HL-60 (cell line): ENCODE data around the gene FASTK.
A peak's percentile ranks its signal among the peaks of the same experiment; 100 is the strongest.
"Not testable (repeated sequence)": the region's sequence is repeated elsewhere in the genome, so short reads cannot be mapped to it uniquely, and the experiment has no call there.

Source experiments
- DNase-seq, 2 experiments: peaks; one replicate each; pipeline ENCODE4 v3.0.0-alpha.2; 2010 to 2020; ENCODE audit warnings: low read depth in 1 of 2, low spot score in 1 of 2
- H3K27ac ChIP-seq: fragments of 250-450 bp; sonication (Bioruptor Pico); replicated peaks from 2 replicates; pipeline ENCODE4 v1.5.1; 2020; ENCODE audit warnings: mild to moderate bottlenecking, moderate library complexity
- H3K27me3 ChIP-seq: fragments of 250-450 bp; sonication (Bioruptor Pico); 2 replicates; pipeline ENCODE4 v1.5.1; 2021; ENCODE audit warnings: mild to moderate bottlenecking, moderate library complexity; ENCODE audit not compliant: insufficient read depth, poor library complexity, severe bottlenecking
- H3K4me3 ChIP-seq: replicated peaks from 2 replicates; pipeline ENCODE4 v1.5.1; 2011; ENCODE audit warnings: mild to moderate bottlenecking, control low read depth, low read length; ENCODE audit not compliant: insufficient read depth
- GABPA ChIP-seq: IDR thresholded peaks from 2 replicates; pipeline ENCODE4 v1.6.1; 2012; ENCODE audit warnings: low read depth
- POLR2AphosphoS5 ChIP-seq: IDR thresholded peaks from 2 replicates; pipeline ENCODE4 v1.6.1; 2012; ENCODE audit warnings: low read depth
- SPI1 ChIP-seq: IDR thresholded peaks from 2 replicates; pipeline ENCODE4 v1.6.1; 2012; ENCODE audit warnings: low read depth, mild to moderate bottlenecking, borderline replicate concordance
- TF ChIP-seq, protein P1 (sequence below): IDR thresholded peaks from one replicate; pipeline ENCODE4 v1.5.1; 2011; ENCODE audit warnings: low read length, control low read depth, inconsistent platforms; ENCODE audit not compliant: insufficient read depth
- TF ChIP-seq, protein P2 (sequence below): IDR thresholded peaks from 2 replicates; pipeline ENCODE4 v1.6.1; 2012; ENCODE audit warnings: low read depth; ENCODE audit not compliant: insufficient replicate concordance

Gene FASTK

GRCh38 chr7:151031011-151031410 lies 49.6 kb downstream of the FASTK start:
- DNase-seq, result no peak
- no peak for TF ChIP-seq POLR2AphosphoS5
- no peak for TF ChIP-seq GABPA
- TF ChIP-seq, protein P1, sequence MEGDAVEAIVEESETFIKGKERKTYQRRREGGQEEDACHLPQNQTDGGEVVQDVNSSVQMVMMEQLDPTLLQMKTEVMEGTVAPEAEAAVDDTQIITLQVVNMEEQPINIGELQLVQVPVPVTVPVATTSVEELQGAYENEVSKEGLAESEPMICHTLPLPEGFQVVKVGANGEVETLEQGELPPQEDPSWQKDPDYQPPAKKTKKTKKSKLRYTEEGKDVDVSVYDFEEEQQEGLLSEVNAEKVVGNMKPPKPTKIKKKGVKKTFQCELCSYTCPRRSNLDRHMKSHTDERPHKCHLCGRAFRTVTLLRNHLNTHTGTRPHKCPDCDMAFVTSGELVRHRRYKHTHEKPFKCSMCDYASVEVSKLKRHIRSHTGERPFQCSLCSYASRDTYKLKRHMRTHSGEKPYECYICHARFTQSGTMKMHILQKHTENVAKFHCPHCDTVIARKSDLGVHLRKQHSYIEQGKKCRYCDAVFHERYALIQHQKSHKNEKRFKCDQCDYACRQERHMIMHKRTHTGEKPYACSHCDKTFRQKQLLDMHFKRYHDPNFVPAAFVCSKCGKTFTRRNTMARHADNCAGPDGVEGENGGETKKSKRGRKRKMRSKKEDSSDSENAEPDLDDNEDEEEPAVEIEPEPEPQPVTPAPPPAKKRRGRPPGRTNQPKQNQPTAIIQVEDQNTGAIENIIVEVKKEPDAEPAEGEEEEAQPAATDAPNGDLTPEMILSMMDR, result no peak
- TF ChIP-seq, protein P2, sequence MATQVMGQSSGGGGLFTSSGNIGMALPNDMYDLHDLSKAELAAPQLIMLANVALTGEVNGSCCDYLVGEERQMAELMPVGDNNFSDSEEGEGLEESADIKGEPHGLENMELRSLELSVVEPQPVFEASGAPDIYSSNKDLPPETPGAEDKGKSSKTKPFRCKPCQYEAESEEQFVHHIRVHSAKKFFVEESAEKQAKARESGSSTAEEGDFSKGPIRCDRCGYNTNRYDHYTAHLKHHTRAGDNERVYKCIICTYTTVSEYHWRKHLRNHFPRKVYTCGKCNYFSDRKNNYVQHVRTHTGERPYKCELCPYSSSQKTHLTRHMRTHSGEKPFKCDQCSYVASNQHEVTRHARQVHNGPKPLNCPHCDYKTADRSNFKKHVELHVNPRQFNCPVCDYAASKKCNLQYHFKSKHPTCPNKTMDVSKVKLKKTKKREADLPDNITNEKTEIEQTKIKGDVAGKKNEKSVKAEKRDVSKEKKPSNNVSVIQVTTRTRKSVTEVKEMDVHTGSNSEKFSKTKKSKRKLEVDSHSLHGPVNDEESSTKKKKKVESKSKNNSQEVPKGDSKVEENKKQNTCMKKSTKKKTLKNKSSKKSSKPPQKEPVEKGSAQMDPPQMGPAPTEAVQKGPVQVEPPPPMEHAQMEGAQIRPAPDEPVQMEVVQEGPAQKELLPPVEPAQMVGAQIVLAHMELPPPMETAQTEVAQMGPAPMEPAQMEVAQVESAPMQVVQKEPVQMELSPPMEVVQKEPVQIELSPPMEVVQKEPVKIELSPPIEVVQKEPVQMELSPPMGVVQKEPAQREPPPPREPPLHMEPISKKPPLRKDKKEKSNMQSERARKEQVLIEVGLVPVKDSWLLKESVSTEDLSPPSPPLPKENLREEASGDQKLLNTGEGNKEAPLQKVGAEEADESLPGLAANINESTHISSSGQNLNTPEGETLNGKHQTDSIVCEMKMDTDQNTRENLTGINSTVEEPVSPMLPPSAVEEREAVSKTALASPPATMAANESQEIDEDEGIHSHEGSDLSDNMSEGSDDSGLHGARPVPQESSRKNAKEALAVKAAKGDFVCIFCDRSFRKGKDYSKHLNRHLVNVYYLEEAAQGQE, result no peak
- TF ChIP-seq SPI1, result no peak
- H3K4me3 ChIP-seq, result no peak overlapping the region
- H3K27me3 ChIP-seq, result no peaks in the 10 kb centered on the region
- no peak overlapping the region for H3K27ac ChIP-seq

- H3K27ac ChIP-seq, result peak overlapping the region; percentile 75
- TF ChIP-seq SPI1, result no peak
- TF ChIP-seq POLR2AphosphoS5, result no peak
- TF ChIP-seq, protein P2, result no peak
- TF ChIP-seq, protein P1, result no peak
- TF ChIP-seq GABPA, result no peak
- no peaks in the 10 kb centered on the region for H3K27me3 ChIP-seq
- no peak for DNase-seq
- H3K4me3 ChIP-seq, result peak overlapping the region; percentile 71
These were observed 51.6 kb downstream of the FASTK start for GRCh38 chr7:151028948-151029501.

DNA sequence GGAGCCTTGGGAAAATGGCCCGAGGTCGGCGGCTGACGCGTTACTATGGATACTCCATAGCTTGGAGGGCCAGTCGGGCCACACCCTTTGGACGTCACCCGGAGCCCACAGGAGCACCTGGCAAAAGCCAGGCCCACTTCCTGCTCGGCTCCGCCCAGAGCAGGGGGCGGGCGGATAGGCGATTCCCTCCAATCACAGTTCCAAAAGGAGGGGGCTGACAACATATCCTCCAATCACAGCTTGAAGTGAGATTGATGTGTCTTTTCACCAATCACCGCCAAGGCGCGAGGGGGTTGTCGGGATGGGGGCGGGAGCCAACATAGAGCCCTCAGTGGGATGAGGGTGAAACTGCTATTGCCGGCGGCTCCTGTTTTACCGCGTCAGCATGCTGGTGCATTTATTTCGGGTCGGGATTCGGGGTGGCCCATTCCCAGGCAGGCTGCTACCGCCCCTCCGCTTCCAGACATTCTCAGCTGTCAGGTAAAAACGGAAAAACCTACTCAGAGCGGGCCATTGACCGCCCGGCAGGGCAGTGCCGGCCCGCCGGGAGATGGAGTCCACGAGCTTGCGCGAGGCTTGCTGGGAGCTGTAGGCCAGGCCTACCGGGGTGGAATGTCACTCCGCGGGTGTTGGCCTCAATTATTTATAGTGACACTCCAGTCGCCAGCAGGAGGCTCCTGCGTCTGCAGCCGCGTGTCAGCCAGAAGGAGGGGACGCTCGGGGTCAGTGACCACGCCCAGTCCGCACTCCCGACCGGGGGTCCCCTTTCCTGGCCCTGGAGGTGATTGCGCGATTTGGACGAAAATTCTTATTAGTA lies 52.3 kb downstream of the FASTK start, which contains the start of gene ABCB8:
Gene ABCB8, plus strand, starts transcription at position 320 of the 817 bp plus-strand sequence. Its CDS starts 66 bp downstream, at position 386.
- Histone ChIP-seq H3K4me3 (peak within 1 kb of the TSS; percentile 71), H3K27me3 (no peaks in the 10 kb centered on the region), H3K27ac (peak within 1 kb of the TSS; percentile 75)
- peak; percentile 98 to 99 for DNase-seq
- TF ChIP-seq, protein P1, result peak; percentile 13
- TF ChIP-seq GABPA, result no peak
- TF ChIP-seq, protein P2, result no peak
- TF ChIP-seq POLR2AphosphoS5, result no peak
- TF ChIP-seq SPI1, result peak; percentile 57; the same call in 1 of the 2 replicates

- peak overlapping the region; percentile 70 for H3K27ac ChIP-seq
- peak overlapping the region; percentile 71 for H3K4me3 ChIP-seq
- not testable (repeated sequence) for H3K27me3 ChIP-seq, DNase-seq
These were observed 52.9 kb downstream of the FASTK start for GRCh38 chr7:151027728-151028130.
